Activated CD4-positive, CD25-positive, alpha-beta regulatory T cell treated with anti-CD3 and anti-CD28 coated beads, Interleukin-2, amount 50 U/mL, for 24 hours (primary cell): Measurements from ENCODE around the gene GALNT12.

Experiments
- ATAC-seq, 2 donors: fragments of 150-1000 bp; cut with Tn5 transposase; one replicate each; pipeline ENCODE4 v1.10.0; 2021; ENCODE audit warnings: mild to moderate bottlenecking in 1 of 2, moderate library complexity in 1 of 2

GALNT12 gene

DNA sequence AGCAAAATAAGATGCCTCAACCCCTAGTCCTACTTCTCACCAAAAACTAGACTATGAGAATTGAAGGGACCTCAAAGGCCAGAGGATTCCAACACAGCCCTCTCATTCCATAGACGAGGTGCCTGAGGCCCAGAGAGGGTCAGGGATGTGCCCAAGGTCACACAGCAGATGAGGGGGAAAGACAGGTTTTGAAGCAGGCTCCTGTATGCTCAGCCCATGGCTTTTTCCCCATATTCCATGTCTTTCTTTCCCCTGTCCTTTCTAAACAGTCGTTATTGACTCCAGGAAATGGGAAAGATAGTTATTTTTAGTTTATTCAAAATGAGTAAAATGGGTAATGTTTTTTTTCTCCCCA is 75.1 kb downstream of the GALNT12 start:
- no peak for ATAC-seq

- no peak for ATAC-seq
Observed at GRCh38 chr9:98883276-98883675, 75.8 kb downstream of the GALNT12 start.

- no peak for ATAC-seq
Observed at GRCh38 chr9:98884849-98885248, 77.4 kb downstream of the GALNT12 start.

GRCh38 chr9:98885575-98886295 is 78.3 kb downstream of the GALNT12 start:
- ATAC-seq: no peak

- no peak for ATAC-seq
Observed at GRCh38 chr9:98886691-98887229, 79.3 kb downstream of the GALNT12 start.

DNA sequence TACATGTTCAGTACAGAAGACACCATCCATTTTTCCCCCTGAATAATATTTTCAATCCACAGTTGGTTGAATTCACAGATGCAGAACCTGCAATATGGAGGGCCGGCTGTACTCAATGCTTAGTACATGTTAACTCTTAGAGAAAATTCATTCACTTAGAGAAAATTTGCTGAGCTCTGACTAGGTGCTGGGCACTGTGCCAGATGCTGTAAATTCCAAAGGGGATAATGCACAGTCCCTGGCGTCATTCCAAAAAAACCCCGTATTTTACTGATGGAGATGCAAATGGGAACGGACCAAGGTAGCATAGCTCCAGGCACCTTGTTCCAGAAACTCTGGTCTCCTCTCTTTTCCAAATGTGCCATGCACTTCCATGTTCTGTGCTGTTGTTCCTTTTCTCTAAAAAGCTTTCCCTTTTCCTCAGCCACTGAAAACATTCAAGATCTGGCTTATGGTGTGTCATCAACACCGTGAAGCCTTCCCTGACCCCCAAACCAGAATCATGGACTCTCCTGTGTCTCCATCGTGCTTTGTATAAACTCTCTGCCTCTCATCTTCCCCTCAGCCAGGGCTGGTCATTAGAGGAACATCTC is 80.5 kb downstream of the GALNT12 start:
- no peak for ATAC-seq

DNA sequence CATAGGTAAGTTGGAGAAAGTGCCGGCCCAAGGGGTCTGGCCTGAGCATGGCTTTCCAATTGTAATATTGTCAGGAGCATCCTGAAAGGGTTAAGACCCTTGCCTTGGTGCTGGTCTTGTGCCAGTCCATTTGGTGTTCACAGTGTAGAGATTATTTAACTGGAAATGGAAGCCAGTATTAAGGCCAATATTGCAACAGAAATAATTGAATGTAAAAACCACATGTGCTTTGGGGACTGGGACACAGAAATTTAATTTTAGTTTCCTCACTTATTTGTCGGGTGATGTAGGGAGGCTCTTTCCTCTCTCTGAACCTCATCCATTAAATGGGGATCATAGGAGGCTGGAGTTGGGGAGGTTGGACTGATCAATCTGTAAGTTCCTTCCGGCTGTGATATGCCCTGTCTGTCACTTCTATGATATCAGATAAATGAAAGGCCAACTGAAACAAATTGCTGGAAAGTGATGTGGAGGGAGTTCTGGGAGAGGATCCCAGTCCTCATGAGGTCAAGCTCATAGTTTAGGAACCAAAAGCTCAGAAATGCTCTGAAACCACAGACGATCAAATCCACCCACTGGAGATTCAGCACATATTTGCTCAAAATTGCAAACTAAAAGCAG is 81.4 kb downstream of the GALNT12 start:
- ATAC-seq: no peak

DNA sequence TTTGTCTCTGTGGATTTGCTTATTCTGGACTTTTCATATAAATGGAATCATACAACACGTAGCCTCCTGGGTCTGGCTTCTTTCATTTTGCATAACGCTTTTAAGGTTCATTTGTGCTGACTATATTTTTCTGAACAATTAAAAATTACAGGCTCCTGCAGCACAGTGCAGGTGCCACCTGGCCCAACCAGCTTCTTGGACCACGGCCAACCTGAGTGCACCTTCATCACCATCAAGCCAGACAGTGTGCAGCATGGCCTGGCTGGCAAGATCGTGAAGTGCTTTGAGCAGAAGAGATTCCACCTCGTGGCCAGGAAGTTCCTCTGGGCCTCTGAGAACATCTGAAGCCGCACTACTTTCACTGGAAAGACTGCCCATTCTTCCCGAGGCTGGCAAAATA is 82.8 kb downstream of the GALNT12 start:
- no peak for ATAC-seq

- ATAC-seq: no peak
Observed at GRCh38 chr9:98892288-98892687, 84.8 kb downstream of the GALNT12 start.

DNA sequence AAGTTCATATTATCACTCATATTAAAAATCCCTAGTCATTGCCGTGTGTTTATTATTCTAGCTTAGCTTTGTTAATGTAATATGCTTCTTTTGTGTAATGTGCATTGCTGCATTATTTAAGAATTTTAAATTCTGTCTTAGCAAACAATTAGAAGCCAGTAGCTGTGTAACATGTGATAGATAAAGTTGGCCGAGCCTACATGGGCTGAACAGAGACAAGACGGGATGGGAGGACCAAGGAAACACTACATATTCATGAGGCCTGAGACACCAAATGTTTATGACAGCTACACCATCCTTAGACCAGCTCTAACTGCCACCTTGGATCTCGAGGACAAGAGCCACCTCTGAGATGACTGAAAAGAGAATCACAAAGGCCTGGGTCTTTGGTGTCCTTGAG is 85.2 kb downstream of the GALNT12 start:
- no peak for ATAC-seq

DNA sequence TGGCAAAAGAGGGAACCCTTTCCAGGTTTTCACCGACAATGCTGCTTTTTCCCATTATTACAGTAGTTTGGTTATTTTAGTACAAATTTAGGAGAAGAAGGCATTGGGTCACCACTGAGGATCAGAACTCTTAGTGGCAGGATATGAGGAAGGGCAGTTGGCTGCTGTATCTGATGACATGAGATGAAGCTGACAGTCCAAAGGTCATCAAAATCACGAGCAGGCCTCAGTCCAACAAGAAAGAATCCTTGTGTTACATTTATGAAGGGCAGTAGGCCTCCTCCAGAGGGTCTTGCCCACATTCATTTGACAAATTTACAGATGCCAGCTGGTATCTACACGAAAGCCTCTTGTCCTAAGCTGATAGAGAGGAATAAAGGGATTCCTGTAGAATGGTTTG is 86.7 kb downstream of the GALNT12 start:
- ATAC-seq: no peak

DNA sequence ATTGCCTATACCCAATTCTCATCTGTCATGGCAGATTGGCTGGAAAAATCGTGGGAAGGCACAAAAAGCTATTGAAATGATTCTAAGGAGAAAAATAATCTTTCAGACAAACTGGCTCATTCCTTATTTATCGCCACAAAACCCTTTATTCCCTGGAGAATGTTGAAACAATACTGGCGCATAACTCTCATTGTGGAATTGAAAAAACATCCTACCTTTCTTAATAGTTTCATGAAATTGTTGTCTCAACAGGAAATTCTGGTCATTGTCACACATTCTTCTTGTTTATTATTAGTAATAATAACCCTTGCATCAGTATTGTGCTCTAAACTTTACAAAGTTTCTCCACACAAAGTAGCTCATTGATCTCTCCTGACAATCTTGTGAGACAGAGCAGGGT is 87.3 kb downstream of the GALNT12 start:
- no peak for ATAC-seq

DNA sequence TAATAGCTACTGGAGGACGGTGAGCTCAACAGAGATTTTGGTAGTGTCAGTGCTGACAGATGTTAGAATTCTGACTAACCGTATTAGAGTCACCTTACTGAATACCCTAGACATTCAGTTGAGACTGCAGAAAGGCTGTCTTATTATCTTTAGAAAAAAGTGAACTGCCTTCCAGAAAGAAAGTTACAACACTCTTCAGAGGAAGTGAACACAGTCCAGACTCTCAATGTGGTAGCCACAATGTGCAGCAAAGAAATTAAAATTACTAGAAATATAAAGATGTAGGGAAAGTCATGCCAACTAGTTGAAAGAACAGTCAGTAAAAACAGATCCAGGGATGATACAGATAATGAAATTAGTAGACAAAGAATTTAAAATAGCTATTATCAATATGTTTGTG is 89.2 kb downstream of the GALNT12 start:
- no peak for ATAC-seq

GRCh38 chr9:98897745-98898144 is 90.3 kb downstream of the GALNT12 start:
- ATAC-seq: no peak

GRCh38 chr9:98899408-98900056 is 92.1 kb downstream of the GALNT12 start:
- no peak for ATAC-seq
